ENCODE data around the gene CNTN4. TPM values are rescaled to one million over a fixed set of nuclear protein-coding genes. Genes with fewer than 3 reads are reported as not detected.

Gene CNTN4
- total RNA-seq, 3 donors from 2014 or later (not counting 1 experiment from before 2014, with no cell fraction given): not detected

DNA sequence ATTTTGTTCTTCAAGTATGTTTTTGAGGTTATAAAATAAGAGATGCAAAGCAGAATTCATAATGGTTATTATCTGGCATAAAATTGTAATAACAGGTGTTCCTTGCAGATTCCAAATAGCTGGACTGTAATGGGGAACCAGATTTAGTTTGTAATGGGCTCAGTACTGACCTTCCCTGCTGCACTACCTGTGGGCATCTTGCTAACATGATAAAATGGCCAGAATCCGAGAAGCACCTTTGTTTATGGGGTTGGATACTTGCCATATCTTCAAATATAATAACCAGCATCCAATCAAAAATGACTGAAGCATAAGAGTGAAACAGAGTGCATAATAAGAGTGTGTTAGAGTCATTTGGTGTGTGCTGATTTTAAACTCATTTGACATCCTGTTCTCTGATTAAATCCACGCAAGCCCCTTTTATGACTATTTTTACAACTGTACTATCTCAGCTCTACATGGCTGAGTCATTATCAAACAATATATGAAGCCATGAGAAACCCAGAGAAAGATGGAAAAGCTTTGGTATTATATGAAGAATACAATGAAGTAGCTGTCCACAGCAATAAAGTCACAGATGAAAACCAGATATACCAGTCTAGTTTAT is 292.4 kb downstream of the CNTN4 start:
- no peak overlapping the region for H3K4me3 Mint-ChIP-seq
- DNase-seq: no peak
- H3K27me3 Mint-ChIP-seq (ENCODE audit: low read depth in 2 of 2): no peaks in the 10 kb centered on the region
- H3K9me3 ChIP-seq (ENCODE audit: control insufficient read depth, insufficient read depth, low read length): no peaks in the 10 kb centered on the region
- no peak for ATAC-seq
- H3K36me3 ChIP-seq (ENCODE audit: control insufficient read depth, insufficient read depth, low read length): no peaks in the 10 kb centered on the region
- no peaks in the 10 kb centered on the region for H3K27me3 ChIP-seq (ENCODE audit: control insufficient read depth, insufficient read depth, low read length)
- no peak overlapping the region for H3K4me3 ChIP-seq (ENCODE audit: low read length)
- H3K4me1 Mint-ChIP-seq: no peaks in the 10 kb centered on the region
- no CpG with 5 or more reads among the region's 2 CpGs for WGBS (ENCODE audit: insufficient coverage)
- TF ChIP-seq, protein P1, sequence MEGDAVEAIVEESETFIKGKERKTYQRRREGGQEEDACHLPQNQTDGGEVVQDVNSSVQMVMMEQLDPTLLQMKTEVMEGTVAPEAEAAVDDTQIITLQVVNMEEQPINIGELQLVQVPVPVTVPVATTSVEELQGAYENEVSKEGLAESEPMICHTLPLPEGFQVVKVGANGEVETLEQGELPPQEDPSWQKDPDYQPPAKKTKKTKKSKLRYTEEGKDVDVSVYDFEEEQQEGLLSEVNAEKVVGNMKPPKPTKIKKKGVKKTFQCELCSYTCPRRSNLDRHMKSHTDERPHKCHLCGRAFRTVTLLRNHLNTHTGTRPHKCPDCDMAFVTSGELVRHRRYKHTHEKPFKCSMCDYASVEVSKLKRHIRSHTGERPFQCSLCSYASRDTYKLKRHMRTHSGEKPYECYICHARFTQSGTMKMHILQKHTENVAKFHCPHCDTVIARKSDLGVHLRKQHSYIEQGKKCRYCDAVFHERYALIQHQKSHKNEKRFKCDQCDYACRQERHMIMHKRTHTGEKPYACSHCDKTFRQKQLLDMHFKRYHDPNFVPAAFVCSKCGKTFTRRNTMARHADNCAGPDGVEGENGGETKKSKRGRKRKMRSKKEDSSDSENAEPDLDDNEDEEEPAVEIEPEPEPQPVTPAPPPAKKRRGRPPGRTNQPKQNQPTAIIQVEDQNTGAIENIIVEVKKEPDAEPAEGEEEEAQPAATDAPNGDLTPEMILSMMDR (IDR thresholded peaks at IDR 0.05): no peak
- H3K27ac Mint-ChIP-seq: no peak overlapping the region
- no peaks in the 10 kb centered on the region for H3K4me1 ChIP-seq (ENCODE audit: control insufficient read depth, insufficient read depth, low read length)
- peaks cover 4 to 9% of the 10 kb centered on the region in 2 donors for H3K9me3 Mint-ChIP-seq
- intact Hi-C loops (cut with micrococcal nuclease): no loop called here
- no peak overlapping the region for H3K27ac ChIP-seq (ENCODE audit: low read length)
- H3K36me3 Mint-ChIP-seq: no peaks in the 10 kb centered on the region

DNA sequence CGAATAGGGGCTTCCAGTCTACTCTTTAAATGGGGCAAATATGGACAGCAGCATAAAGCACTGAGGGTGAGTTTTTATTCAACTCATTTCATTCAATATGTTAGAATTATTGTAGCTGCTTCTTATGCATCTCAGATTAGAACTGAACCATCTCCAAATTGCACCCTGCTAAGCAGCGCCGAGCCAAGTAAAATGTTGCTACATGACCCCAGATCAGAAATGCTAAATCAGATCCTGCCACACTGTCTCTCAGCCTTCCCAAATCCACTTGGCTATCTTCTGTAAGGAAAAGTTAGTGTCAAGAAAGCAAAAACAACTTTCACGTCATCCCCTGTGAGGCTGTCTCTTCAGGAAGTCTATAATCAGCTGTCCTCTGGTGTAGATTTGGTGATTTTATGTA is 293.2 kb downstream of the CNTN4 start:
- 80% methylated on average over 3 of the region's 4 CpGs for WGBS (ENCODE audit: insufficient coverage)
- Mint-ChIP-seq H3K4me1 (no peaks in the 10 kb centered on the region), H3K27me3 (ENCODE audit: low read depth in 2 of 2) (no peaks in the 10 kb centered on the region)

DNA sequence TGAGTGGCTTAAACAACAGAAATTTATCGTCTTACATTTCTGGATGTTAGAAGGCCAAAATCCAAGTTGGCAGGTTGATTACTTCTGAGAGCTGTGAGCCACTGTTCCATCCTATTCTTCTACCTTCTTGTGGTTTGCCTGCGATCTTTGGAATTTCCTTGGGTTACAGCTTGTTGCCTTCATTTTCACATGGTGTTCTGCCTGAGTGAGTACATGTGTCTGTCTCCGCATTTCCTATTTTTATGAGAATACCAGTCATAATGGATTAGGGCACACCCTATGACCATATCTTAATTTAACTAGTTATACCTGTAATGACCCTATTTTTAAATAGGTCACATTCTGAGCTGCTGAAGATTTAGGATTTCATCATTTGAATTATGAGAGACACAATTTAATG is 294.3 kb downstream of the CNTN4 start:
- Mint-ChIP-seq H3K4me3 (no peak overlapping the region), H3K27ac (no peak overlapping the region), H3K36me3 (no peaks in the 10 kb centered on the region), H3K9me3 (peaks cover 4 to 9% of the 10 kb centered on the region in 2 donors), H3K27me3 (ENCODE audit: low read depth in 2 of 2) (no peaks in the 10 kb centered on the region), H3K4me1 (no peaks in the 10 kb centered on the region)
- Histone ChIP-seq H3K27me3 (ENCODE audit: control insufficient read depth, insufficient read depth, low read length) (no peaks in the 10 kb centered on the region), H3K27ac (ENCODE audit: low read length) (no peak overlapping the region), H3K9me3 (ENCODE audit: control insufficient read depth, insufficient read depth, low read length) (no peaks in the 10 kb centered on the region), H3K4me3 (ENCODE audit: low read length) (no peak overlapping the region), H3K4me1 (ENCODE audit: control insufficient read depth, insufficient read depth, low read length) (no peaks in the 10 kb centered on the region), H3K36me3 (ENCODE audit: control insufficient read depth, insufficient read depth, low read length) (no peaks in the 10 kb centered on the region)
- intact Hi-C loops (cut with micrococcal nuclease): no loop called here
- WGBS (ENCODE audit: insufficient coverage): 91% methylated on average over 3 of the region's 3 CpGs
- ATAC-seq: no peak
- TF ChIP-seq, protein P1 (IDR thresholded peaks at IDR 0.05): no peak
- no peak for DNase-seq

More for the DNA sequence above, 293.2 kb downstream of the CNTN4 start:
- Mint-ChIP-seq H3K36me3 (no peaks in the 10 kb centered on the region), H3K4me3 (no peak overlapping the region), H3K9me3 (peaks cover 4 to 9% of the 10 kb centered on the region in 2 donors), H3K27ac (no peak overlapping the region)
- Histone ChIP-seq H3K36me3 (ENCODE audit: control insufficient read depth, insufficient read depth, low read length) (no peaks in the 10 kb centered on the region), H3K4me1 (ENCODE audit: control insufficient read depth, insufficient read depth, low read length) (no peaks in the 10 kb centered on the region), H3K9me3 (ENCODE audit: control insufficient read depth, insufficient read depth, low read length) (no peaks in the 10 kb centered on the region), H3K4me3 (ENCODE audit: low read length) (no peak overlapping the region), H3K27ac (ENCODE audit: low read length) (no peak overlapping the region), H3K27me3 (ENCODE audit: control insufficient read depth, insufficient read depth, low read length) (no peaks in the 10 kb centered on the region)
- intact Hi-C loops (cut with micrococcal nuclease): no loop called here
- TF ChIP-seq, protein P1 (IDR thresholded peaks at IDR 0.05): no peak
- ATAC-seq (no peak), DNase-seq (no peak)

DNA sequence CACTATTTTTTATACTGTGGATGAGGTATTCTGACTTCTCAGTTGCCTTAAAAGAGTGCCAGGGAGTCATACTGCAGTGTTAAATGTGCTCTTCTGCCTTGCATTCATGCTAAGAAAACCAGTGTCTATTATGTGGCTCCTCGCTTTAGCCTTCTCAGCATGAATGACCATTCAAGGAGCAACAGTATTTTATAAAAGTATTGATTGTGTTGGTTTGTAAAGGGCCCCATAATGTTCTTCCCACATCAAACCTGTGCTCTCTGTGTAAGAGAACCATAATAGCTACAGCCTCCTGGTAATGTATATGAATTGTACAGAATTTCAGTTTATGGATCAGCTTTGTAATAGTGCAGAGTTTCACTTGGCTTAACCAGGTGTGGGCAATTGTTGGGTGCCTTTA is 316.4 kb downstream of the CNTN4 start:
- WGBS (ENCODE audit: insufficient coverage): 88% methylated on average over 1 of the region's 1 CpG
- DNase-seq: no peak

More for the DNA sequence above, 316.4 kb downstream of the CNTN4 start:
- no peak for ATAC-seq
- Mint-ChIP-seq H3K27me3 (ENCODE audit: low read depth in 2 of 2) (no peaks in the 10 kb centered on the region), H3K27ac (no peak overlapping the region), H3K4me1 (no peaks in the 10 kb centered on the region), H3K36me3 (no peaks in the 10 kb centered on the region), H3K9me3 (peaks cover 5 to 6% of the 10 kb centered on the region in 2 donors), H3K4me3 (no peak overlapping the region)
- TF ChIP-seq, protein P1 (IDR thresholded peaks at IDR 0.05): no peak
- H3K27ac ChIP-seq (ENCODE audit: low read length): no peak overlapping the region
- intact Hi-C loops (cut with micrococcal nuclease): no loop called here
- no peaks in the 10 kb centered on the region for H3K4me1 ChIP-seq (ENCODE audit: control insufficient read depth, insufficient read depth, low read length)
- H3K9me3 ChIP-seq (ENCODE audit: control insufficient read depth, insufficient read depth, low read length): no peaks in the 10 kb centered on the region
- H3K27me3 ChIP-seq (ENCODE audit: control insufficient read depth, insufficient read depth, low read length): no peaks in the 10 kb centered on the region
- no peak overlapping the region for H3K4me3 ChIP-seq (ENCODE audit: low read length)
- no peaks in the 10 kb centered on the region for H3K36me3 ChIP-seq (ENCODE audit: control insufficient read depth, insufficient read depth, low read length)
